ENCODE data around the gene NAA30.

DNA sequence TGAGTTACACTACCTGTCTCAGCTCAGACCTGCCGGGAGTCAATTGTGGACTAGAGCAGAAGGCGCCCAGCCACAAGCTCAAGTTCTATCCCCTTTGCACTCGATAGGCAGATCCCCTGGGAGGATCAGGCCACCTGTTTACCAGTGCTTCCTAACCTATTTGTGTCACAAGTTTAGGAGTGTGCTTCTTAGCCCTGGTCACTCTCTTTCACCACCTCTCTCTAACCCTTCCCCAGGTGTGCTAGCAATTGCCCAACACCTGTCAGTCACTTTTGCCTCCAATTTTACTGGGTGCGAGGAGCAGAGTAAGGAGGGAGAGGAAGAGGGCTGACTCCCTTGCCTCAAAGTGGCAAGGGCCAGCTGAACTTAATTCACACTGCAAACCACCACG, 745 bp upstream of the NAA30 start:
- TF ChIP-seq, protein P1, sequence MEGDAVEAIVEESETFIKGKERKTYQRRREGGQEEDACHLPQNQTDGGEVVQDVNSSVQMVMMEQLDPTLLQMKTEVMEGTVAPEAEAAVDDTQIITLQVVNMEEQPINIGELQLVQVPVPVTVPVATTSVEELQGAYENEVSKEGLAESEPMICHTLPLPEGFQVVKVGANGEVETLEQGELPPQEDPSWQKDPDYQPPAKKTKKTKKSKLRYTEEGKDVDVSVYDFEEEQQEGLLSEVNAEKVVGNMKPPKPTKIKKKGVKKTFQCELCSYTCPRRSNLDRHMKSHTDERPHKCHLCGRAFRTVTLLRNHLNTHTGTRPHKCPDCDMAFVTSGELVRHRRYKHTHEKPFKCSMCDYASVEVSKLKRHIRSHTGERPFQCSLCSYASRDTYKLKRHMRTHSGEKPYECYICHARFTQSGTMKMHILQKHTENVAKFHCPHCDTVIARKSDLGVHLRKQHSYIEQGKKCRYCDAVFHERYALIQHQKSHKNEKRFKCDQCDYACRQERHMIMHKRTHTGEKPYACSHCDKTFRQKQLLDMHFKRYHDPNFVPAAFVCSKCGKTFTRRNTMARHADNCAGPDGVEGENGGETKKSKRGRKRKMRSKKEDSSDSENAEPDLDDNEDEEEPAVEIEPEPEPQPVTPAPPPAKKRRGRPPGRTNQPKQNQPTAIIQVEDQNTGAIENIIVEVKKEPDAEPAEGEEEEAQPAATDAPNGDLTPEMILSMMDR (IDR thresholded peaks at IDR 0.05) = no peak
- TF ChIP-seq POLR2A (IDR thresholded peaks at IDR 0.05) = no peak

Measured in Peyer's patch (tissue), 4 donors.